HT1080 (cell line): ENCODE data around the gene RAB13. TPM values are rescaled to one million over a fixed set of nuclear protein-coding genes. Genes with fewer than 3 reads are reported as not detected.
A peak's percentile ranks its signal among the peaks of the same experiment; 100 is the strongest.

Experiments
- DNase-seq: peaks from one replicate; pipeline ENCODE4 v3.0.0-alpha.2; 2015; ENCODE audit warnings: low read depth
- total RNA-seq: library from RNA; depleted of rRNA; stranded (reverse); fragments of >200 nt; shearing (Covaris generic); gene quantifications from 2 replicates; pipeline ENCODE4 v1.2.3, GENCODE V29; 2014

The RAB13 gene
- total RNA-seq, 1 experiment from 2014 or later: 52.3 TPM

- DNase-seq: no peak
Observed at GRCh38 chr1:153978274-153978909, 7.7 kb downstream of the RAB13 start.

- DNase-seq: peak; percentile 68
Observed at GRCh38 chr1:153977250-153978240, 8.6 kb downstream of the RAB13 start, which contains the start of gene JTB. Gene JTB (minus strand): TSS chr1:153977674. CDS start chr1:153977252, 422 bp downstream.

GRCh38 chr1:153976819-153977249 lies 9.3 kb downstream of the RAB13 start:
- no peak for DNase-seq

DNA sequence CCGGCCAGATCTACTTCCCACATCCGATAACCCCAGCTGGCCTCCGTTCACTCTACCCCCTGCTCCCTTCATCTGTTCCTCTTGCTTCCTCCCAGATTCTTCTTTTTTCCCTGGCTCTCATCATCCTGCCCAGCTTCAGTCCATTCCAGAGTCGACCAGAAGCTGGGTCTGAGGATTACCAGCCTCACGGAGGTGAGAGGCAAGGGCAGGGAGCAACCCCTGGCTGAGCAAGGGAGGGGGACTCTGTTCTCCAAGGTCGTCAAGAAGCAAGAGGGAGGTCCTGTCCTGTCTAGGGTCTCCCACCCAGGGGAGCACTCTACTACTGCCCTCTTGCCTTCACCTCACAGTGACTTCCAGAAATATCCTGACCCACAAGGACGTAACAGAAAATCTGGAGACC lies 12.6 kb downstream of the RAB13 start:
- no peak for DNase-seq

DNA sequence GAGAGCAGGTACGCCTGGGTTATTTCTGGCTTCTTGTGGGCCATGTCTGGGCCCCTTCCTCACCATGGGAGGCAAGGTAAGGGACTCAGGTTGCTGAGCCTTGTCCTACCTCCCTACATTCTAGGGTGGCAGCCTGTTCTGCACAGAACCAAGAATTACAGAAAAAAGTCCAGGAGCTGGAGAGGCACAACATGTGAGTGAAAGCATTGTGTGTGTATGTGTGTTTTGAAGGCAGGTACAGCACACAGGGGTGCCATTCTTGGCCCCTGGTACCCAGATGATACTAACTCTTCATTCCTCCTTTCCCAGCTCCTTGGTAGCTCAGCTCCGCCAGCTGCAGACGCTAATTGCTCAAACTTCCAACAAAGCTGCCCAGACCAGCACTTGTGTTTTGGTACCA lies 13.1 kb downstream of the RAB13 start:
- no peak for DNase-seq

DNA sequence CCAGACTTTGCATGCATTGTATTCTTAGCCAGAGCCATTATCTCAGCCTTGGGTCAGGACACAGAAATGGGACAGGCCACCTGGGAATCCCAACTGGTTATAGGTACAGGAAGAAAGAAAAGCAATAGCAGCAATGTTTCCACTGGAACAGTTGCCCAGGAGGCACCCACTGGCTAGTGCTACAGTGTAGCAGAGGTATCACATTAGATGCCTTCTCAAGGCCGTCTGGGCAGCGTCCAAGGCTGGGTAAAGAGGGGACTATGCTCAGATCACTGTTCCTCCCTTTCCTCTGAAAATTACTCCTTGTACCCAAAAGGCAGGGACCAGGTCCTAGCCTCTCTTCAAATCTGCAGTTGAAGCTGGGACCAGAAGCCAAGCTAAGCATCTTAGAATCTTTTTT lies 15.8 kb downstream of the RAB13 start:
- DNase-seq: no peak

DNA sequence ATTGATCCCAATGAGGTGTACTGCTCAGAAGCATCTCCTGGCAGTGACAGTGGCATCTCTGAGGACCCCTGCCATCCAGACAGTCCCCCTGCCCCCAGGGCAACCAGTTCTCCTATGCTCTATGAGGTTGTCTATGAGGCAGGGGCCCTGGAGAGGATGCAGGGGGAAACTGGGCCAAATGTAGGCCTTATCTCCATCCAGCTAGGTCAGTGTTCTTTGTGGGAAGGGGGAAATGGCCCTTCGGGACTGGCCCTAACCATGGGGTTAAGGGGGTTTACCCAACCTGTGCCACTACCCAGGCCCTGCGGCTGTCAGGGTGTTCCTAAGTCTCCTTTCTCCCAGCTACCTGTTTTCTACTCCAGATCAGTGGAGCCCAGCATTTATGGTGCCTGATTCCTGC lies 17.2 kb downstream of the RAB13 start:
- no peak for DNase-seq

DNA sequence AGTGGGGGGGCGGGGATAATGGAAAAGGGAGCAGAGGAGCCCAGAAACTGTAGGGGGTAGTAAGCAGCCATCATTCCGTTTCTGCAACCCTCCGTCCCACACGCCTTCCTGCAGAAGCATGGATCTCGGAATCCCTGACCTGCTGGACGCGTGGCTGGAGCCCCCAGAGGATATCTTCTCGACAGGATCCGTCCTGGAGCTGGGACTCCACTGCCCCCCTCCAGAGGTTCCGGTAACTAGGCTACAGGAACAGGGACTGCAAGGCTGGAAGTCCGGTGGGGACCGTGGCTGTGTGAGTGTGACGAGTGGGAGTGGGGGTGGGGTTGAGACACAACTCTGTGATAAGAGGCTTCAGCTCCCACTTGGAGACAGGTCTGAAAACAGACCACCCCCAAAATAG lies 17.7 kb downstream of the RAB13 start:
- DNase-seq: no peak

GRCh38 chr1:153968000-153968363 lies 18.2 kb downstream of the RAB13 start:
- no peak for DNase-seq

- peak; percentile 96 for DNase-seq
Observed at GRCh38 chr1:153967107-153967999, 18.8 kb downstream of the RAB13 start, which contains the start of gene CREB3L4. Gene CREB3L4 (plus strand): TSS chr1:153967902. CDS start chr1:153968526, 624 bp downstream.

GRCh38 chr1:153963850-153964331 lies 22.2 kb downstream of the RAB13 start:
- DNase-seq: peak; percentile 68

DNA sequence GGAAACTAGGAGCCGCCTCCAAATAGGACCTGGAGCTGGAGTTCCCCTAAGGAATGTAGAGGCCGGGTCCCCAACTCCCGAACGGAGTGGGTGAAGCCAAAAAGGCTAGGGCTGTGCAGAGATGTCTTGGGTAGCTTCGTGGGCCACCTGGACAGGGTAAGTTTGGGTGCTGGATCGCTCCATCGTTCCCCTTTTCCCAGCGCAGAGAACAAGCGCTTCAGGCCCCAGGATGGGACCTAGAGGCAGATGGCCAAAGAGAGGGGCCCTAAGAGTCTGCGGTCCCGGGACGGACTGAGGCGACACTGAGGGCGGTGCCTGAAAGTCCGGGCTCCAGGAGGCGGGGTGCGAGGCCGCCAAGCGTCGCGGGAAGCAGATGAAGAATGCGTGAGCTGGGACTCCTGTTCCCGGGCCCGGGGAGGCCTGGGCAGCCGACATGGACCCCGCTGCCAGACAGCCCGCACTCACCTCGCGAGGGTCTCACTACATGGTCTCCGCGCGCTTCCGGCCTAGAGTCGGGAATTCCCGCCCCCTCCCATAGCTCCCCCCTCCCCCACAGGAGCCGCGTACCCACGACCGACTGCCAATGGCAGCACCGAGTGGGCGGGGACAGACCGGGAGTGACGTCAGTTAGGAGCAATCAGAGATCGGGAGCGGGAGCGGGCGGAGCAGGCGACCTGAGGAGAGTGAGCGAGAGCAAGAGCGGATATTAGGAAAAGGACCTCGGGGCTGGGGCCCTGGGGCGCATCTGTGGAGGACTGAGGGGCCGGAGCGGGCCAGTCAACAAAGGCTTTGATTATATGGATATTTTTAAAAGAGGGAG lies 22.9 kb downstream of the RAB13 start, which contains the start of gene SLC39A1:
TSS of gene SLC39A1 (minus strand) at position 508 of the 820 bp plus-strand sequence. CDS start 822 bp downstream, outside the sequence.
- peak; percentile 95 for DNase-seq

DNA sequence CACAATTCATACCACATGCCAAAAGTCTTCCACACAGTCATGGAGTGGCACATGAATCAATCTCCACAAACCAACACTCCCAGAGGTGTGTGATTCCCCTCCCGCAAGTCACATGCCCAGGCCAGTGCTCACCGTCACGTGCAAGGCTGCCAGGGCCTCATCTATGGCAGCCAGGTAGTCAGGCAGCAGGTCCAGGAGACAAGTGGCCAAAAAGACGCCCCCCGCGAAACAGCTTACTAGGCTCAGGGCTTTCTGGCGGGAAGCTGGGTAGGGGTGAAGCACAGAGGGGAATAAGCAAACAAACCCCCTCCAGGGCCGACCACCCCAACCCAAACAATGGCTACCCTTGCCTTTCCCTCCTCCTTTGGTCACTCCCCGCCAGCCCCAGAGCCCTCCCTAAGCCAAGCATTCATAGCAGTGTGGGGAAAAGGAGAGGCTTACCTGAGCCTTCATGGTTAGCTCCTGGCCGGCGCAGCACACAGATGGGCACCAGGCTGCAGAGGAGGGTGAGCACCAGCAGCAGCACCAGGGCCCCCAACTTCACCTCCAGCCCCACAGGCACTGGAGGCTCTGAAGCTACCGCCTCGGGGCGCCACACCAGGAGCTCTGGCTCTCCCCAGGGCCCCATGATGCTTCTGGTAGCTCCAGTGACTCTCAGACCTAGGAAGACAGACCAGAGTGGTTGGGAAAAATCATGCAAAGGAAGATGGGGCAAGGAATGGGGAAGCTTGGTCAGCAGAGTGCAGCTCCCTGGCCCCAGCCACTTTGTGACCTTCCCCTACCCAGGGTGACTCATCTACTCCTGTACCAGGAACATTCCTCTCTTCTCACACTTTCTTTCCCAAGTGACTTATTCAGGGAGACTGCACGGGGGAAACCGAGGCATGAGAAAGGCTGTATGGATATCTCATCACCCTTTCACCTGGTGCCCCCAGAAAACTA lies 23.8 kb downstream of the RAB13 start:
- peak; percentile 52 for DNase-seq

DNA sequence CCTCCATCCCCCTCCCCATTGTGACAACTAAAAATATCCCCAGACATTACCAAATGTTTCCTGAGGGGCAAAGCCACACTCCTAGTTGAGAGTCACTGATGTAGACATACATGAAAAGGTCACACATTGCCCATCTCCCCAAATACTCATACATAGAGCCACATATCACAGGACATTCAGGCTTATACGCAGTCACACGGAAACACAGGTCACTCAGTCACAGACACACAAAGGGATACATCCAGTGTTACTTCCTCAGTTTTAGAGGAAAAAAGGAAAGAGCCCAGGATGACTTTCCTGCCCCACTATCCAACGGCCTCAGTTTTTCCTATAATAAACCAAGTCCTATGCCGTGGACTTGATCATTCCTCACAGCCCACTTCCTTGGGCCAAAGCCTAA lies 24.7 kb downstream of the RAB13 start:
- DNase-seq: no peak

- DNase-seq: no peak
Observed at GRCh38 chr1:153960206-153960605, 25.9 kb downstream of the RAB13 start.

- DNase-seq: no peak
Observed at GRCh38 chr1:153959454-153959853, 26.7 kb downstream of the RAB13 start.

DNA sequence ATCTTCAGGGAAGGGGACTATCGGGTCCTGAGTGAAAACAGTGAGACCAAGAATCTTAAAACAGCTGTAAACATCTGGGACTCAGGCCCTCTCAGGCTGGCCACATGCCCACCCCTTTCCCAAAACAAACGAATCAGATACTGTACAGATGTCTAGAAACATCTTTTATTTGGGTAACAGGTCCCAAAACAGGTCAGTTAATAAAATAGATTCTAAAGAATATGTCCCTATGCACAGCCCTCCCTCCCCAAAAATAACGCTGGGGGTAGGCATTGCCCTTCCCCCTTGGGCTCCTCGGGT lies 27.2 kb downstream of the RAB13 start:
- no peak for DNase-seq

DNA sequence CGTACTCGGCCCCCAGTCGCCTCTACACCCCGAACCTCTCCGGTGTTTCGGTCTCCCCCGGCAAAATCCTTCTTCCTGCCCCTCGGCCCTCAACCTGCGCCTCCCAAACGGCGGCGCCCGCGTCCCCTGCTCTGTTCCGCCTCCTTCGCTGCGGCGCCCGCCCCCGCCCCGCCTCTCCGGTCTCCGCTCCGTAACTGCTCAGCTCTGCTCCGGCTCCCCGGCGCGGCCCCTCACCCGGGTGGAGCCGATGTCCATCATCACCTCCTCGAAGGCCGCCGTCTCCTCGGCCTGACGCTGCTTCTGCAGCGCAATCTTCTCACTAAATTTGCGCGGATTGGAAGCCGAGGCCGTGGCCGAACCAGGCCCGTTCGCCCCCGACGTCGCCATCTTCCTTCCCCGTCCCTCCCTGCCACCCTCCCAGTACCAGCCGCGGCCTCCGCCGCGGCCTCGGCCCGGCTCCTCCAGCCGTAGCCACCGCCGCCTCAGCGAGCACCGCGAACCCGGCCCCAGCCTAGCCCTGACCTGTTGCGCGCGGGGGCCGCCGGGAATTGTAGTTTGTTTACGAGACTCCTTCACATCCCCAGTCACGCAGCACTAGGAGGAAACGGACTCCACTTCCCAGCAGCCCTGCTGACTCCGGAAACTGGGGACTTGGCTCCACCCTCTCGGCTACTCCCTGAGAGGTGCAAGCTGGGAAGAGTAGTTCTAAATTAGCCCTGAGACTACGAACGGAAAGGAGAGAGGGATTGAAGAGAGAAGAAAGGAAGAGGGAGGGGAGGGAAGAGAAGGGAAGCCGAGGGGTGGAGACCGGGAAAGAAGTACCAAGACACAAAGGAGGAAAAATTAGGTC lies 27.8 kb downstream of the RAB13 start, which contains the start of gene CRTC2:
TSS of gene CRTC2 (minus strand) at position 502 of the 850 bp plus-strand sequence. CDS start at position 387, 115 bp downstream.
- DNase-seq: peak; percentile 98
